CD14-positive monocyte (primary cell): ENCODE results near the gene CTNNA2. TPM values are rescaled to one million over a fixed set of nuclear protein-coding genes. Genes with fewer than 3 reads are reported as not detected.

Experiments used
- DNase-seq, 3 donors: peaks; one replicate each; pipeline ENCODE4 v3.0.0-alpha.2; 2011 to 2022
- H2AFZ ChIP-seq: 2 replicates; pipeline ENCODE4 v1.6.0; 2012; ENCODE audit warnings: mild to moderate bottlenecking, low read depth, low read length, inconsistent platforms; ENCODE audit not compliant: insufficient read depth, poor library complexity, severe bottlenecking
- H3K27ac ChIP-seq, 2 donors: 1 replicate in 1 of 2; 2 replicates in 1 of 2; pipeline ENCODE4 v1.5.1; 2012 to 2013; ENCODE audit warnings: low read length in 2 of 2, control low read depth in 1 of 2, inconsistent platforms in 1 of 2, low read depth in 1 of 2, mild to moderate bottlenecking in 1 of 2
- H3K27me3 ChIP-seq, 2 donors: one replicate each; pipeline versions ENCODE4 v1.6.0 to v1.6.1; 2011 to 2013; ENCODE audit warnings: low read length in 2 of 2; ENCODE audit not compliant: control insufficient read depth in 2 of 2, insufficient read depth in 2 of 2
- H3K36me3 ChIP-seq, 2 donors: replicated peaks in 1 of 2; 1 replicate in 1 of 2; 2 replicates in 1 of 2; pipeline versions ENCODE4 v1.5.1 to v1.6.1; 2012 to 2013; ENCODE audit warnings: low read length in 2 of 2, control low read depth in 1 of 2, inconsistent platforms in 1 of 2, mild to moderate bottlenecking in 1 of 2; ENCODE audit not compliant: insufficient read depth in 2 of 2, control insufficient read depth in 1 of 2
- H3K4me1 ChIP-seq, 2 donors: 1 replicate in 1 of 2; 2 replicates in 1 of 2; pipeline versions ENCODE4 v1.5.1 to v1.6.1; 2012 to 2013; ENCODE audit warnings: low read length in 2 of 2, control low read depth in 1 of 2, inconsistent platforms in 1 of 2, mild to moderate bottlenecking in 1 of 2, moderate library complexity in 1 of 2; ENCODE audit not compliant: insufficient read depth in 2 of 2, control insufficient read depth in 1 of 2
- H3K4me2 ChIP-seq: replicated peaks from 2 replicates; pipeline ENCODE3; 2012; ENCODE audit warnings: low read length, moderate library complexity, mild to moderate bottlenecking; ENCODE audit not compliant: poor library complexity, severe bottlenecking; ENCODE audit errors: extremely low read depth
- H3K4me3 ChIP-seq, 3 experiments: fragments of 200-600 bp in 1 of 3; sonication (generic) in 1 of 3; replicated peaks in 1 of 3; 1 replicate in 2 of 3; 2 replicates in 1 of 3; pipeline ENCODE4 v1.5.1; 2011 to 2013; ENCODE audit warnings: low read length in 3 of 3, mild to moderate bottlenecking in 3 of 3, control low read depth in 2 of 3, low read depth in 2 of 3, inconsistent platforms in 1 of 3, moderate library complexity in 1 of 3
- H3K79me2 ChIP-seq: 2 replicates; pipeline ENCODE4 v1.6.0; 2012; ENCODE audit warnings: mild to moderate bottlenecking, control low read depth, inconsistent platforms, low read length, moderate library complexity; ENCODE audit not compliant: insufficient read depth
- H3K9ac ChIP-seq: 2 replicates; pipeline ENCODE4 v1.6.0; 2017; ENCODE audit warnings: low read length, mild to moderate bottlenecking; ENCODE audit not compliant: insufficient read depth, poor library complexity, severe bottlenecking
- H3K9me3 ChIP-seq, 2 donors: replicated peaks in 1 of 2; 1 replicate in 1 of 2; 2 replicates in 1 of 2; pipeline versions ENCODE4 v1.5.1 to v1.6.1; 2012 to 2013; ENCODE audit warnings: low read length in 2 of 2, control low read depth in 1 of 2; ENCODE audit not compliant: control insufficient read depth in 1 of 2, insufficient read depth in 1 of 2
- H4K20me1 ChIP-seq: 2 replicates; pipeline ENCODE4 v1.6.0; 2012; ENCODE audit warnings: mild to moderate bottlenecking, low read length, control low read depth, moderate library complexity; ENCODE audit not compliant: insufficient read depth
- H3K27ac Mint-ChIP-seq, 7 donors: one replicate each; pipeline ENCODE4 v1.8.0; 2020; ENCODE audit warnings: mild to moderate bottlenecking in 7 of 7, mixed read lengths in 7 of 7, moderate library complexity in 6 of 7, inconsistent platforms in 2 of 7
- H3K27me3 Mint-ChIP-seq, 3 donors: one replicate each; pipeline ENCODE4 v1.8.0; 2021 to 2022; ENCODE audit warnings: low read depth in 3 of 3, mild to moderate bottlenecking in 3 of 3, mixed read lengths in 3 of 3, moderate library complexity in 3 of 3, inconsistent platforms in 1 of 3
- H3K36me3 Mint-ChIP-seq, 2 donors: one replicate each; pipeline ENCODE4 v1.8.0; 2020; ENCODE audit warnings: mixed read lengths in 2 of 2, inconsistent platforms in 1 of 2, mild to moderate bottlenecking in 1 of 2
- H3K4me1 Mint-ChIP-seq: one replicate; pipeline ENCODE4 v1.8.0; 2020; ENCODE audit warnings: mild to moderate bottlenecking, mixed read lengths
- H3K4me3 Mint-ChIP-seq, 2 donors: one replicate each; pipeline ENCODE4 v1.8.0; 2020; ENCODE audit warnings: mild to moderate bottlenecking in 2 of 2, mixed read lengths in 2 of 2, moderate library complexity in 1 of 2
- H3K9me3 Mint-ChIP-seq, 7 donors: one replicate each; pipeline ENCODE4 v1.8.0; 2020 to 2022; ENCODE audit warnings: mixed read lengths in 7 of 7, mild to moderate bottlenecking in 6 of 7, moderate library complexity in 6 of 7, inconsistent platforms in 2 of 7
- WGBS: methylation state at CpG from one replicate; pipeline ENCODE4 v1.1.5; 2013; ENCODE audit warnings: missing lambda C conversion rate; ENCODE audit not compliant: insufficient coverage; 5-methylcytosine and 5-hydroxymethylcytosine counted together
- intact Hi-C, 2 donors: fragments of 100-400 bp; cut with micrococcal nuclease; formaldehyde crosslinking; loops; one replicate each; pipeline versions ENCODE4 v1.15.0 to v1.15.1; 2023
- polyA plus RNA-seq, 3 donors: library from polyadenylated mRNA; depleted of rRNA in 1 of 3; unstranded in 2 of 3; stranded (reverse) in 1 of 3; fragments of 300-500 nt in 2 of 3; fragments of >200 nt in 1 of 3; fragmentation: Illumina TruSeq in 2 of 3; gene quantifications; 1 replicate in 2 of 3; 2 replicates in 1 of 3; pipeline ENCODE4 v1.2.3, GENCODE V29; 2012 to 2021
- TF ChIP-seq, protein P1 (sequence below): fragments of 200-600 bp; IDR thresholded peaks from one replicate; pipeline ENCODE4 v1.8.0; 2022; ENCODE audit warnings: antibody characterized with exemption, mild to moderate bottlenecking

Gene CTNNA2
- polyA plus RNA-seq, 3 donors = not detected

GRCh38 chr2:79874015-79874414, 361.2 kb downstream of the CTNNA2 start:
- DNase-seq = no peak
- H3K4me1 Mint-ChIP-seq = no peaks in the 10 kb centered on the region

GRCh38 chr2:79876430-79876829, 363.6 kb downstream of the CTNNA2 start:
- no peak overlapping the region for H2AFZ ChIP-seq
- Mint-ChIP-seq H3K4me3 (no peak overlapping the region), H3K9me3 (peaks cover 0 to under 1% (median 0%) of the 10 kb centered on the region in 7 donors), H3K27me3 (peaks cover 2 to 4% (median 4%) of the 10 kb centered on the region in 3 donors), H3K4me1 (no peaks in the 10 kb centered on the region), H3K27ac (no peak overlapping the region), H3K36me3 (no peaks in the 10 kb centered on the region)
- TF ChIP-seq, protein P1, sequence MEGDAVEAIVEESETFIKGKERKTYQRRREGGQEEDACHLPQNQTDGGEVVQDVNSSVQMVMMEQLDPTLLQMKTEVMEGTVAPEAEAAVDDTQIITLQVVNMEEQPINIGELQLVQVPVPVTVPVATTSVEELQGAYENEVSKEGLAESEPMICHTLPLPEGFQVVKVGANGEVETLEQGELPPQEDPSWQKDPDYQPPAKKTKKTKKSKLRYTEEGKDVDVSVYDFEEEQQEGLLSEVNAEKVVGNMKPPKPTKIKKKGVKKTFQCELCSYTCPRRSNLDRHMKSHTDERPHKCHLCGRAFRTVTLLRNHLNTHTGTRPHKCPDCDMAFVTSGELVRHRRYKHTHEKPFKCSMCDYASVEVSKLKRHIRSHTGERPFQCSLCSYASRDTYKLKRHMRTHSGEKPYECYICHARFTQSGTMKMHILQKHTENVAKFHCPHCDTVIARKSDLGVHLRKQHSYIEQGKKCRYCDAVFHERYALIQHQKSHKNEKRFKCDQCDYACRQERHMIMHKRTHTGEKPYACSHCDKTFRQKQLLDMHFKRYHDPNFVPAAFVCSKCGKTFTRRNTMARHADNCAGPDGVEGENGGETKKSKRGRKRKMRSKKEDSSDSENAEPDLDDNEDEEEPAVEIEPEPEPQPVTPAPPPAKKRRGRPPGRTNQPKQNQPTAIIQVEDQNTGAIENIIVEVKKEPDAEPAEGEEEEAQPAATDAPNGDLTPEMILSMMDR = no peak
- no peaks in the 10 kb centered on the region for H3K79me2 ChIP-seq
- H3K27ac ChIP-seq = no peak overlapping the region
- WGBS = no CpG with 5 or more reads among the region's 3 CpGs
- no peak overlapping the region for H3K4me2 ChIP-seq
- DNase-seq = no peak
- no peaks in the 10 kb centered on the region for H4K20me1 ChIP-seq
- H3K36me3 ChIP-seq = no peaks in the 10 kb centered on the region
- no peak overlapping the region for H3K4me3 ChIP-seq
- no peak overlapping the region for H3K9ac ChIP-seq
- H3K9me3 ChIP-seq = no peaks in the 10 kb centered on the region
- H3K27me3 ChIP-seq = no peaks in the 10 kb centered on the region
- intact Hi-C loops = no loop called here
- H3K4me1 ChIP-seq = no peaks in the 10 kb centered on the region

More at GRCh38 chr2:79874015-79874414, 361.2 kb downstream of the CTNNA2 start:
- WGBS = 93% methylated on average over 18 of the region's 18 CpGs
- no peaks in the 10 kb centered on the region for H3K4me1 ChIP-seq
- TF ChIP-seq, protein P1 = no peak
- H3K36me3 ChIP-seq = no peaks in the 10 kb centered on the region
- H3K27me3 ChIP-seq = no peaks in the 10 kb centered on the region
- intact Hi-C loops = no loop called here
- Mint-ChIP-seq H3K27ac (no peak overlapping the region), H3K4me3 (no peak overlapping the region), H3K27me3 (peaks cover under 1 to 2% (median 2%) of the 10 kb centered on the region in 3 donors), H3K9me3 (peaks cover 0 to 8% (median 3%) of the 10 kb centered on the region in 7 donors), H3K36me3 (no peaks in the 10 kb centered on the region)
- peaks cover 0 to 7% of the 10 kb centered on the region in 2 donors for H3K9me3 ChIP-seq
- H3K27ac ChIP-seq = no peak overlapping the region
- H3K4me3 ChIP-seq = no peak overlapping the region
- H3K4me2 ChIP-seq = no peak overlapping the region
- H3K79me2 ChIP-seq = no peaks in the 10 kb centered on the region
- H2AFZ ChIP-seq = no peak overlapping the region
- no peak overlapping the region for H3K9ac ChIP-seq
- H4K20me1 ChIP-seq = no peaks in the 10 kb centered on the region
